H9 (cell line): ENCODE measurements around the gene RBFA. TPM values are rescaled to one million over a fixed set of nuclear protein-coding genes. Genes with fewer than 3 reads are reported as not detected.

Source experiments
- DNase-seq: peaks from one replicate; pipeline ENCODE4 v3.0.0-alpha.2; 2017
- H2AFZ ChIP-seq: one replicate; pipeline ENCODE4 v1.6.1; 2013; ENCODE audit warnings: mild to moderate bottlenecking, low read length, control low read depth, moderate library complexity
- H2AK5ac ChIP-seq: 2 replicates; pipeline ENCODE4 v1.6.1; 2013; ENCODE audit warnings: low read length, control low read depth, mixed read lengths; ENCODE audit not compliant: insufficient read length
- H2BK120ac ChIP-seq: one replicate; pipeline ENCODE4 v1.6.1; 2013; ENCODE audit warnings: low read depth, mild to moderate bottlenecking, low read length, control low read depth, inconsistent platforms; ENCODE audit not compliant: poor library complexity, severe bottlenecking
- H2BK12ac ChIP-seq: 2 replicates; pipeline ENCODE4 v1.6.1; 2013; ENCODE audit warnings: low read length, control low read depth, mixed read lengths, low read depth; ENCODE audit not compliant: insufficient read length
- H2BK15ac ChIP-seq: 2 replicates; pipeline ENCODE4 v1.6.1; 2013; ENCODE audit warnings: low read depth, low read length, control low read depth
- H2BK20ac ChIP-seq: one replicate; pipeline ENCODE4 v1.6.1; 2013; ENCODE audit warnings: low read depth, mild to moderate bottlenecking, low read length, control low read depth, inconsistent platforms; ENCODE audit not compliant: poor library complexity, severe bottlenecking
- H2BK5ac ChIP-seq: 2 replicates; pipeline ENCODE4 v1.6.1; 2013; ENCODE audit warnings: low read length, control low read depth, mixed read lengths; ENCODE audit not compliant: insufficient read length
- H3K14ac ChIP-seq: 2 replicates; pipeline ENCODE4 v1.6.1; 2013; ENCODE audit warnings: low read length, control low read depth; ENCODE audit not compliant: insufficient read depth
- H3K18ac ChIP-seq: 2 replicates; pipeline ENCODE4 v1.6.1; 2013; ENCODE audit warnings: low read depth, mild to moderate bottlenecking, mixed read lengths, low read length, control low read depth; ENCODE audit not compliant: insufficient read length
- H3K23ac ChIP-seq: 2 replicates; pipeline ENCODE4 v1.6.1; 2013; ENCODE audit warnings: low read length, control low read depth, mixed read lengths, low read depth; ENCODE audit not compliant: insufficient read length
- H3K23me2 ChIP-seq: 2 replicates; pipeline ENCODE4 v1.6.1; 2013; ENCODE audit warnings: low read depth, mild to moderate bottlenecking, mixed read lengths, low read length, control low read depth; ENCODE audit not compliant: insufficient read length, poor library complexity, severe bottlenecking
- H3K27ac ChIP-seq: 2 replicates; pipeline ENCODE4 v1.5.1; 2013; ENCODE audit warnings: low read length, control low read depth, mixed read lengths, low read depth; ENCODE audit not compliant: insufficient read length
- H3K27me3 ChIP-seq: 2 replicates; pipeline ENCODE4 v1.6.1; 2013; ENCODE audit warnings: low read length, control low read depth, inconsistent platforms; ENCODE audit not compliant: insufficient read depth
- H3K4ac ChIP-seq: 2 replicates; pipeline ENCODE4 v1.6.1; 2013; ENCODE audit warnings: low read depth, mild to moderate bottlenecking, control low read depth, inconsistent platforms, low read length, moderate library complexity
- H3K4me1 ChIP-seq: 2 replicates; pipeline ENCODE4 v1.6.1; 2013; ENCODE audit warnings: low read length, control low read depth, inconsistent platforms; ENCODE audit not compliant: insufficient read depth
- H3K4me2 ChIP-seq: 2 replicates; pipeline ENCODE4 v1.6.1; 2013; ENCODE audit warnings: low read length, control low read depth, mixed read lengths; ENCODE audit not compliant: insufficient read length, insufficient read depth
- H3K56ac ChIP-seq: 2 replicates; pipeline ENCODE4 v1.6.1; 2013; ENCODE audit warnings: low read depth, mild to moderate bottlenecking, mixed read lengths, low read length, control low read depth; ENCODE audit not compliant: insufficient read length
- H3K79me1 ChIP-seq: 2 replicates; pipeline ENCODE4 v1.6.1; 2013; ENCODE audit warnings: low read depth, mild to moderate bottlenecking, moderate library complexity, low read length, control low read depth, inconsistent platforms; ENCODE audit not compliant: insufficient read depth, poor library complexity, severe bottlenecking
- H3K79me2 ChIP-seq: 2 replicates; pipeline ENCODE4 v1.6.1; 2013; ENCODE audit warnings: low read length, control low read depth, inconsistent platforms; ENCODE audit not compliant: insufficient read depth
- H3K9ac ChIP-seq: 2 replicates; pipeline ENCODE4 v1.6.1; 2013; ENCODE audit warnings: low read length, control low read depth, mixed read lengths; ENCODE audit not compliant: insufficient read length; ENCODE audit errors: extremely low read depth
- H3K9me3 ChIP-seq: one replicate; pipeline ENCODE4 v1.6.1; 2013; ENCODE audit warnings: low read depth, low read length, inconsistent platforms; ENCODE audit not compliant: control insufficient read depth
- H3T11ph ChIP-seq: one replicate; pipeline ENCODE4 v1.6.1; 2013; ENCODE audit warnings: mild to moderate bottlenecking, low read length, control low read depth, inconsistent platforms
- H4K20me1 ChIP-seq: one replicate; pipeline ENCODE4 v1.6.1; 2013; ENCODE audit not compliant: control insufficient read depth, insufficient read length, insufficient read depth
- H4K5ac ChIP-seq: 2 replicates; pipeline ENCODE4 v1.6.1; 2013; ENCODE audit warnings: low read depth, mild to moderate bottlenecking, mixed read lengths, low read length, control low read depth; ENCODE audit not compliant: insufficient read length
- H4K8ac ChIP-seq: replicated peaks from 2 replicates; pipeline ENCODE4 v1.6.1; 2013; ENCODE audit warnings: low read length, control low read depth, mixed read lengths, low read depth; ENCODE audit not compliant: insufficient read length
- H4K91ac ChIP-seq: 2 replicates; pipeline ENCODE4 v1.6.1; 2013; ENCODE audit warnings: low read depth, mild to moderate bottlenecking, moderate library complexity, mixed read lengths, low read length, control low read depth; ENCODE audit not compliant: insufficient read length
- H3K27ac Mint-ChIP-seq, 3 experiments: 2 replicates in 2 of 3; 3 replicates in 1 of 3; pipeline ENCODE4 v1.8.0; 2020 to 2021; ENCODE audit warnings: mixed read lengths in 3 of 3, mild to moderate bottlenecking in 1 of 3, moderate library complexity in 1 of 3
- H3K27me3 Mint-ChIP-seq: 2 replicates; pipeline ENCODE4 v1.8.0; 2021; ENCODE audit warnings: low read depth, mild to moderate bottlenecking, moderate library complexity, mixed read lengths
- H3K36me3 Mint-ChIP-seq, 3 experiments: 2 replicates in 2 of 3; 3 replicates in 1 of 3; pipeline ENCODE4 v1.8.0; 2020 to 2021; ENCODE audit warnings: low read depth in 3 of 3, mixed read lengths in 3 of 3; ENCODE audit not compliant: insufficient read depth in 1 of 3
- H3K4me1 Mint-ChIP-seq, 2 experiments: 2 replicates each; pipeline ENCODE4 v1.8.0; 2020; ENCODE audit warnings: mixed read lengths in 2 of 2
- H3K4me3 Mint-ChIP-seq, 2 experiments: 2 replicates in 1 of 2; 3 replicates in 1 of 2; pipeline ENCODE4 v1.8.0; 2020 to 2021; ENCODE audit warnings: mild to moderate bottlenecking in 2 of 2, mixed read lengths in 2 of 2, moderate library complexity in 1 of 2
- H3K9me3 Mint-ChIP-seq, 2 experiments: 2 replicates in 1 of 2; 3 replicates in 1 of 2; pipeline ENCODE4 v1.8.0; 2020; ENCODE audit warnings: mild to moderate bottlenecking in 2 of 2, mixed read lengths in 2 of 2, moderate library complexity in 1 of 2
- CTCF ChIP-seq: fragments of 200-600 bp; sonication (generic); conservative IDR thresholded peaks from 3 replicates; pipeline ENCODE4 v1.8.0; 2021; ENCODE audit warnings: antibody characterized with exemption, mild to moderate bottlenecking
- WGBS: extraction: QIAGEN DNeasy Blood & Tissue Kit; methylation state at CpG from one replicate; pipeline ENCODE4 v1.1.7; 2013; ENCODE audit warnings: missing lambda C conversion rate, low lambda C conversion rate, mixed read lengths; ENCODE audit not compliant: insufficient read length; ENCODE audit errors: extremely low coverage; 5-methylcytosine and 5-hydroxymethylcytosine counted together
- total RNA-seq: library from RNA; stranded (reverse); gene quantifications from 2 replicates; pipeline ENCODE4 v1.2.1, GENCODE V29; 2021

Gene RBFA
- total RNA-seq, 1 experiment from 2014 or later = 42.5 TPM

DNA sequence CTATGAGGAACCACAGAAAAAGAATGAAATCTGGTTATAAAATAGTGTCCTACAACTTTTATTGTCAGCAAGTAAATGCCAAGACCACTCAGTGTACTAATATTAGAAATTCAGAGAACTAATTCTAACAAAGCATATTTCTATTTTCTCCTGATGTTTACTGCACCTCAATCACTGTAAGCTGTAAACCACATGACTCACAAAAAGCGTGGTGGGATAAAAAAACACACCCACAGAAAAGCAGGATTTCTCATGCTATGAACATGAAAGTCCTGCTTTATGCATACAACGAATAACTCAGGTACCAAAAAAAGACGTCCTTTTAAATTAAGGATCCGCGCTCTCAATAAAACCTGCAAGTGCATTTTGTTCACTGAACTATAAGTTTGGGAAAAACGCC is 46.7 kb upstream of the RBFA start:
- no peak overlapping the region for H2BK120ac ChIP-seq
- H4K5ac ChIP-seq = no peak overlapping the region
- H3K36me3 Mint-ChIP-seq = peaks cover 19 to 34% (median 23%) of the 10 kb centered on the region in 3 experiments
- H3K79me1 ChIP-seq = peaks cover 3% of the 10 kb centered on the region
- H4K8ac ChIP-seq = no peak overlapping the region
- DNase-seq = no peak
- no peak overlapping the region for H2AFZ ChIP-seq
- peak overlapping the region; percentile 39 for H3K4me2 ChIP-seq
- H3K9ac ChIP-seq = peak overlapping the region; percentile 79
- no peak overlapping the region for H3K18ac ChIP-seq
- H2BK5ac ChIP-seq = no peak overlapping the region
- no peak overlapping the region for H3K27ac ChIP-seq
- H3K79me2 ChIP-seq = peaks cover 46% of the 10 kb centered on the region
- no peak overlapping the region for H2BK12ac ChIP-seq
- TF ChIP-seq CTCF = no peak
- no peak overlapping the region for H3T11ph ChIP-seq
- peaks cover 19 to 21% of the 10 kb centered on the region in 2 experiments for H3K4me1 Mint-ChIP-seq
- H3K14ac ChIP-seq = no peak overlapping the region
- no peaks in the 10 kb centered on the region for H3K9me3 Mint-ChIP-seq
- H3K4me3 Mint-ChIP-seq = peak overlapping the region; percentile 82 to 90
- peaks cover 8% of the 10 kb centered on the region for H3K23me2 ChIP-seq
- H3K4me1 ChIP-seq = no peaks in the 10 kb centered on the region; the same call in 1 of the 2 replicates
- H3K4ac ChIP-seq = no peak overlapping the region
- peak overlapping the region in 2 of 3 experiments; percentile 22 to 89; a peak in 4 of 7 replicates for H3K27ac Mint-ChIP-seq
- no peak overlapping the region for H2BK15ac ChIP-seq
- H3K23ac ChIP-seq = no peak overlapping the region
- H2AK5ac ChIP-seq = no peak overlapping the region
- no peaks in the 10 kb centered on the region for H4K20me1 ChIP-seq
- H3K9me3 ChIP-seq = no peaks in the 10 kb centered on the region
- no peak overlapping the region for H2BK20ac ChIP-seq
- H3K27me3 ChIP-seq = no peaks in the 10 kb centered on the region
- no peaks in the 10 kb centered on the region for H3K27me3 Mint-ChIP-seq
- no peak overlapping the region for H4K91ac ChIP-seq
- no CpG with 5 or more reads among the region's 6 CpGs for WGBS
- H3K56ac ChIP-seq = no peak overlapping the region
